T47D (cell line): ENCODE measurements around the gene CNTN5.
"Not testable (repeated sequence)": the region's sequence is repeated elsewhere in the genome, so short reads cannot be mapped to it uniquely, and the experiment has no call there.

Source experiments
- DNase-seq, 2 experiments: peaks; one replicate each; pipeline versions ENCODE4 v3.0.0 to v3.0.0-alpha.2; 2011 to 2012; ENCODE audit warnings: low read depth in 1 of 2, low spot score in 1 of 2
- JUND ChIP-seq: IDR thresholded peaks from 2 replicates; pipeline ENCODE4 v1.6.1; 2012; ENCODE audit warnings: low read depth
- in situ Hi-C: cut with HindIII; loops from 2 replicates; pipeline ENCODE4 v1.10.0; 2016; ENCODE audit warnings: low sequenced_read_pairs, low pct_unique_long_range_greater_than_20kb

Gene CNTN5

GRCh38 chr11:99246199-99246598 is 225.4 kb downstream of the CNTN5 start:
- no peak for DNase-seq
- in situ Hi-C loops, result no loop called here
- no peak for TF ChIP-seq JUND

GRCh38 chr11:99256614-99257013 is 235.9 kb downstream of the CNTN5 start:
- in situ Hi-C loops, result no loop called here
- no peak for TF ChIP-seq JUND
- DNase-seq, result no peak

GRCh38 chr11:99257131-99257530 is 236.4 kb downstream of the CNTN5 start:
- peak in 1 of 2 experiments; percentile 21 for DNase-seq
- no peak for TF ChIP-seq JUND
- in situ Hi-C loops, result no loop called here

GRCh38 chr11:99260696-99261095 is 239.9 kb downstream of the CNTN5 start:
- DNase-seq, result no peak
- in situ Hi-C loops, result no loop called here

GRCh38 chr11:99268886-99269285 is 248.1 kb downstream of the CNTN5 start:
- no peak for DNase-seq
- no peak for TF ChIP-seq JUND
- in situ Hi-C loops, result no loop called here

More at GRCh38 chr11:99260696-99261095, 239.9 kb downstream of the CNTN5 start:
- TF ChIP-seq JUND, result no peak

DNA sequence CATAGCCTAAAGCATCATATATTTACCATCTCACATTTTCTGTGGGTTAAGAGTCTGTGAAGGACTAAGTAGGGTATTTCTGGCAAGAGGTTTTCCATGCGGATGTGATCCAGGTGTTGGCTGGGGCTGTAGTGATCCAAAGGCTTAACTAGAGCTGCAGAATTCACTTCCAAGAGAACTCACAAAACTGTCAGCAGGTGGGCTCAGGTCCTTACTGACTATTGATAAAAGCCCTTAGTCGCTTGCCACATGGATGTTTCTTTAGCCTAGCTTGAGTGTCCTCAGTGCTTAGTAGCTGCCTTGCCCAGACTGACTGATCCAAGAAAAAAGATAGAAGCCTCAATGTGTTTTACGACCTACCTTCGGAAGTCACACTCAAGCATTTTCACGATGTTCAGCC is 250.8 kb downstream of the CNTN5 start:
- in situ Hi-C loops, result no loop called here
- TF ChIP-seq JUND, result no peak
- no peak for DNase-seq

DNA sequence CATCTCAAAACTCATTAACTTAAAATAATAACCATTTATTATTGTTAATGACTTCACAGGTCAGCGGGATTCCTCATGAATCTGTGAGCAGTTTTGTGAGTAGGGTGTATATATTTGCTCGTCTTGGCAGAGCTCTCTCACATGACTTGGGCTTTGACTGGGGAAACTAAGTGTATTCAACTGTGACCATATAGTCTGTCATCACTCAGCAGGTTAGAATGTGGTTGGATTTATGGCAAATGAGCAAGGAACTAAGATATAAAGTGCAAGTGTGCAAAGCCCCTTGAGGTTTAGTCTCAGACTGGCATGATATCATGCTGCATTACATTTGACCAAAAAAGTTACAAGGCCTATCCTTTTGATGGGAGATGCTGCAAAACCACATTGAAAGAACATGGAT is 254.8 kb downstream of the CNTN5 start:
- TF ChIP-seq JUND, result no peak
- no peak for DNase-seq
- in situ Hi-C loops, result no loop called here

DNA sequence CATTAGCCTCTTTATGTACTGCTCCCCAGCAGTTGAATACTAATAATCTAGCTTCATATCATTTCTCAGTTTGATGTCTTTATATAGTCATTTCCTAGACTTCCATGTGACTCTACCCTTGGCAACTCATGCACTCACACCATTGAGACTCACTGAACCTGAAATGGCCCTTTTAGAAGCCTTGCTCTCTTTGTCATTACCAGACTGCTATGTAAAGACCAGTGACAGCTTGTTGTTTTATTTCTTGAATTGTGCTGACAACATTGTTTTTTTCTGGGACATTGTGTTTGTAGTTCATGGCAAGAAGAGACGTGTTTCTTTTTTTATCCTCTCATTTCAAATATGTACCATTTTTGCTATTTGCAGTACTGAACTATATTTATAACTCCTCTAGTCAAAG is 256.5 kb downstream of the CNTN5 start:
- DNase-seq, result no peak
- TF ChIP-seq JUND, result no peak
- in situ Hi-C loops, result no loop called here

- TF ChIP-seq JUND, result no peak
- in situ Hi-C loops, result no loop called here
- DNase-seq, result no peak
These were observed 258.5 kb downstream of the CNTN5 start for GRCh38 chr11:99279266-99279665.

- in situ Hi-C loops, result no loop called here
- no peak for DNase-seq
- no peak for TF ChIP-seq JUND
These were observed 260.6 kb downstream of the CNTN5 start for GRCh38 chr11:99281331-99281730.

DNA sequence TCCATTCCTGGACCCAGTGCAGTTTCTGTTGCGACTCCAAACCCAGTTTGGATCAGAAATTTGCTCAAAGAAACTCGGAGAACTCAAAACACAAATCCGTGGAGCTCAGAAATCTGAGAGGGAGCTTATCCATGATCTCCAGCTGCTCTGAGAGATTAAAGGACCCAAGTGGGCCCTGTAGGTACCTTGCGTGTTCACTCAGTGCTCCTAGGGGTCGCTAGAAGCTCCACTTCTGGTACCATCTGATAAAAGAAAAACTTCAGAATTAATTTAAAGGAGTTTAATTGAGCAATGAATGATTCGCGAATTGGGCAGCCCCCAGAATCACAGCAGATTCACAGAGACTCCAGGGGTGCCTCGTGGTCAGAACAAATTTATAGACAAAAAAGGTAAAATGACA is 277.2 kb downstream of the CNTN5 start:
- DNase-seq, in situ Hi-C loops: not testable (repeated sequence)

DNA sequence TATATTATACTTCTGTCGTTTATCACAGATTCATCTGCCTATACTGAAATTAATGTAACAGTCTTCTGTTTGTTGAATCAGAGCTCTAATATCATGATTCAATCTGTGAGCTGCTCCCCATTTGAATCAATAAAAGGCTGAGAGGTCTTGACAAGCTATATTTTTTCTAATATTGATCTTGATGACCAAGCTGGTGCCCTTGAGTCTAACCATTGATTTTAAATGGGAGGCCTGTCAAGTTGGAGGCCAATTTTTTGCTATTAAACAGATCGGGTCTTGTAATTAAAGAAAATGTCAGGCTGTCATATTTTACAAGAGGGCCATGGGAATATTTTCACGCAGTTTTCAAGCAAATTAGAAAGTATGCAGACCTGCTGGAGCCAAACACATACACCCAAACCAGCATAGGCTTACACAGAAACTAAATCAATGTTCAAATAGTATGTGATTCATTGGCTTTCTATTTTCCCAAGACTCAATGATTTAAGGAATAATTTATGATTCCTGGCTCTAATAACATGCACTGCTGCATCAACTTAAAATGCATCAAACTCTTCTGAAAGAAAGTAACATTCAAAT is 286.9 kb downstream of the CNTN5 start:
- DNase-seq, result no peak
- TF ChIP-seq JUND, result no peak
- in situ Hi-C loops, result no loop called here

- no peak for TF ChIP-seq JUND
- DNase-seq, result no peak
- in situ Hi-C loops, result no loop called here
These were observed 291.1 kb downstream of the CNTN5 start for GRCh38 chr11:99311870-99312269.

GRCh38 chr11:99316776-99317520 is 296.2 kb downstream of the CNTN5 start:
- DNase-seq, result no peak
- in situ Hi-C loops, result no loop called here
- no peak for TF ChIP-seq JUND
